ENCODE data around the gene PAX2.

DNA sequence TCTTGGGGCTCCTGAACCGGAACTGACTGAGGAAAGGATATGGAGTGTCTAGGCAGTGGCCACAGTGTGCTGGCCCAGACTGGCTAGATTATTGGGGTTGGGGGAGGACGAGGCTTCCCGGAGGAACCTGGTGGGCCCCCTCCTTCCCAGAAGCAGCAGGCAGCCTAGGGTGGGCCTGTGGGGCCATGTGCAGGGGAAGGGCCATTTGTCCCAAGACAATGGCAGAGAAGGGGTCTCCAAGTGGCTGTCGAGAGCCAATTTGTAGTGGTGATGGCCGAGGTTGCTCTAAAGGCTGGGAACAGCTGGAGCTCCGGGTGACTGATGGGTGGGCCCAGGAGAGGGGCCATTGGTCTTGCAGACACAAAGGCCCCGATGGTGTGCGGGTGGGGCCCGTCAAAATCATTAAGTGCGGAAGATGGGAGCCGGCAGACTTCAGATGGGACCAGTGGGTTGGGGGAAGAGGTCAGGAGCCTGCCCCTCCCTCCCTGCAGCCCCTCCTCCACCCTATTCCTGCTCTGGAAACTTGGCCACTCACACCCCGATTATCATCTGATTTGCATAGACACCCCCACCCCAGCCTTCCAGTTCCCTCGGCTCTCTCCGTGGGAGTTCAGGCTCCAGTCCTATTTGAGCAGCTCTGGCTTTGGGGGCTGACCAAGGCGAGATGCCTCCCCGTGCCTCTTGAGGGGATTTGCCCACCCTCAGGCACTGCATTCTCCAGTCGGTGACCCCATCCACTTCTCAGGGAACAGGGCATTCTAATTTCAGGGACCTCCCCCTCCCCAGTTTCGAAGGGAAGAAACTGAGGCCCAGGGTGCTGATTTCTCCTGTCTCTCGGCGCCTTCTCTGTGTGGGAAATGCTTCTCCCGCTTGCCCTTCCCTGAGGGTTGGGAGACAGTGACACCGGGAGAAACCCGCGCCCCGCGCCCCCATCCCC is 36.0 kb upstream of the PAX2 start:
- TF ChIP-seq, protein P1, sequence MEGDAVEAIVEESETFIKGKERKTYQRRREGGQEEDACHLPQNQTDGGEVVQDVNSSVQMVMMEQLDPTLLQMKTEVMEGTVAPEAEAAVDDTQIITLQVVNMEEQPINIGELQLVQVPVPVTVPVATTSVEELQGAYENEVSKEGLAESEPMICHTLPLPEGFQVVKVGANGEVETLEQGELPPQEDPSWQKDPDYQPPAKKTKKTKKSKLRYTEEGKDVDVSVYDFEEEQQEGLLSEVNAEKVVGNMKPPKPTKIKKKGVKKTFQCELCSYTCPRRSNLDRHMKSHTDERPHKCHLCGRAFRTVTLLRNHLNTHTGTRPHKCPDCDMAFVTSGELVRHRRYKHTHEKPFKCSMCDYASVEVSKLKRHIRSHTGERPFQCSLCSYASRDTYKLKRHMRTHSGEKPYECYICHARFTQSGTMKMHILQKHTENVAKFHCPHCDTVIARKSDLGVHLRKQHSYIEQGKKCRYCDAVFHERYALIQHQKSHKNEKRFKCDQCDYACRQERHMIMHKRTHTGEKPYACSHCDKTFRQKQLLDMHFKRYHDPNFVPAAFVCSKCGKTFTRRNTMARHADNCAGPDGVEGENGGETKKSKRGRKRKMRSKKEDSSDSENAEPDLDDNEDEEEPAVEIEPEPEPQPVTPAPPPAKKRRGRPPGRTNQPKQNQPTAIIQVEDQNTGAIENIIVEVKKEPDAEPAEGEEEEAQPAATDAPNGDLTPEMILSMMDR (IDR thresholded peaks at IDR 0.05; ENCODE audit: poor library complexity): no peak
- TF ChIP-seq EZH2 (IDR thresholded peaks at IDR 0.05; ENCODE audit: borderline replicate concordance): no peak

Data from hepatocyte (in vitro differentiated cells).